Measurements from ENCODE around the gene ASIC5. TPM values are rescaled to one million over a fixed set of nuclear protein-coding genes. Genes with fewer than 3 reads are reported as not detected.

The ASIC5 gene
- total RNA-seq, 2 experiments from 2014 or later, result not detected

GRCh38 chr4:155846929-155847328 is 19.1 kb downstream of the ASIC5 start:
- no peaks in the 10 kb centered on the region for H3K27me3 Mint-ChIP-seq
- intact Hi-C loops (cut with micrococcal nuclease), result no loop called here
- no peak overlapping the region for H3K4me3 Mint-ChIP-seq
- POLR2A ChIA-PET, result no interaction called here
- H3K4me1 Mint-ChIP-seq (ENCODE audit: low read depth), result no peaks in the 10 kb centered on the region
- no peak for TF ChIP-seq CTCF (IDR thresholded peaks at IDR 0.05)
- ATAC-seq (no peak), DNase-seq (no peak)
- H3K36me3 Mint-ChIP-seq (ENCODE audit: low read depth), result no peaks in the 10 kb centered on the region
- H3K27ac Mint-ChIP-seq, result no peak overlapping the region
- CTCF ChIA-PET, result interaction anchor here (1.3 kb wide), 1 partner anchor 106 kb away, joined by 3 read pairs; no protein-coding TSS in a partner anchor
- peaks cover 2% of the 10 kb centered on the region for H3K9me3 Mint-ChIP-seq

- DNase-seq (no peak), ATAC-seq (no peak)
- POLR2A ChIA-PET, result no interaction called here
- intact Hi-C loops (cut with micrococcal nuclease), result no loop called here
- no peaks in the 10 kb centered on the region for H3K9me3 Mint-ChIP-seq
- H3K36me3 Mint-ChIP-seq (ENCODE audit: low read depth), result no peaks in the 10 kb centered on the region
- CTCF ChIA-PET, result no interaction called here
- no peak overlapping the region for H3K27ac Mint-ChIP-seq
- no peak overlapping the region for H3K4me3 Mint-ChIP-seq
- H3K27me3 Mint-ChIP-seq, result peaks cover 10% of the 10 kb centered on the region
- no peak for TF ChIP-seq CTCF (IDR thresholded peaks at IDR 0.05)
- no peaks in the 10 kb centered on the region for H3K4me1 Mint-ChIP-seq (ENCODE audit: low read depth)
Measured at GRCh38 chr4:155842080-155842479, 24.0 kb downstream of the ASIC5 start.

- intact Hi-C loops (cut with micrococcal nuclease), result no loop called here
- ChIA-PET CTCF (no interaction called here), POLR2A (no interaction called here)
- no peak overlapping the region for H3K4me3 Mint-ChIP-seq
- ATAC-seq (no peak), DNase-seq (no peak)
- no peak overlapping the region for H3K27ac Mint-ChIP-seq
- H3K27me3 Mint-ChIP-seq, result peaks cover 12% of the 10 kb centered on the region
- H3K4me1 Mint-ChIP-seq (ENCODE audit: low read depth), result no peaks in the 10 kb centered on the region
- no peak for TF ChIP-seq CTCF (IDR thresholded peaks at IDR 0.05)
- no peaks in the 10 kb centered on the region for H3K36me3 Mint-ChIP-seq (ENCODE audit: low read depth)
- no peaks in the 10 kb centered on the region for H3K9me3 Mint-ChIP-seq
Measured at GRCh38 chr4:155837203-155837796, 28.8 kb downstream of the ASIC5 start.

- ATAC-seq, result no peak
- Mint-ChIP-seq H3K36me3 (ENCODE audit: low read depth) (no peaks in the 10 kb centered on the region), H3K27me3 (peaks cover 8% of the 10 kb centered on the region), H3K9me3 (no peaks in the 10 kb centered on the region), H3K4me1 (ENCODE audit: low read depth) (no peaks in the 10 kb centered on the region), H3K4me3 (no peak overlapping the region), H3K27ac (no peak overlapping the region)
- no peak for TF ChIP-seq CTCF (IDR thresholded peaks at IDR 0.05)
- intact Hi-C loops (cut with micrococcal nuclease), result no loop called here
- ChIA-PET POLR2A (no interaction called here), CTCF (no interaction called here)
- no peak for DNase-seq
Measured at GRCh38 chr4:155832664-155833063, 33.4 kb downstream of the ASIC5 start.

- POLR2A ChIA-PET, result no interaction called here
- H3K27me3 Mint-ChIP-seq, result peaks cover 12% of the 10 kb centered on the region
- no peak for ATAC-seq
- no peaks in the 10 kb centered on the region for H3K36me3 Mint-ChIP-seq (ENCODE audit: low read depth)
- CTCF ChIA-PET, result no interaction called here
- DNase-seq, result no peak
- no peak for TF ChIP-seq CTCF (IDR thresholded peaks at IDR 0.05)
- no peaks in the 10 kb centered on the region for H3K4me1 Mint-ChIP-seq (ENCODE audit: low read depth)
- intact Hi-C loops (cut with micrococcal nuclease), result no loop called here
- no peak overlapping the region for H3K4me3 Mint-ChIP-seq
- H3K9me3 Mint-ChIP-seq, result no peaks in the 10 kb centered on the region
- H3K27ac Mint-ChIP-seq, result no peak overlapping the region
Measured at GRCh38 chr4:155828628-155829027, 37.4 kb downstream of the ASIC5 start.

All from activated CD8-positive, alpha-beta T cell treated with anti-CD3 and anti-CD28 coated beads for 36 hours (primary cell).